WI38 (cell line): ENCODE measurements around the gene PDCD1.

Experiments used
- H3K4me3 ChIP-seq: 2 replicates; pipeline ENCODE4 v1.5.1; 2011; ENCODE audit warnings: low read depth, mild to moderate bottlenecking, control low read depth, low read length
- CTCF ChIP-seq: IDR thresholded peaks from 2 replicates; pipeline ENCODE4 v1.5.1; 2012; ENCODE audit warnings: low read depth, mild to moderate bottlenecking, control low read depth, low read length

Gene PDCD1

GRCh38 chr2:241903121-241904010 is 44.7 kb upstream of the PDCD1 start:
- TF ChIP-seq CTCF = no peak
- no peak overlapping the region for H3K4me3 ChIP-seq

DNA sequence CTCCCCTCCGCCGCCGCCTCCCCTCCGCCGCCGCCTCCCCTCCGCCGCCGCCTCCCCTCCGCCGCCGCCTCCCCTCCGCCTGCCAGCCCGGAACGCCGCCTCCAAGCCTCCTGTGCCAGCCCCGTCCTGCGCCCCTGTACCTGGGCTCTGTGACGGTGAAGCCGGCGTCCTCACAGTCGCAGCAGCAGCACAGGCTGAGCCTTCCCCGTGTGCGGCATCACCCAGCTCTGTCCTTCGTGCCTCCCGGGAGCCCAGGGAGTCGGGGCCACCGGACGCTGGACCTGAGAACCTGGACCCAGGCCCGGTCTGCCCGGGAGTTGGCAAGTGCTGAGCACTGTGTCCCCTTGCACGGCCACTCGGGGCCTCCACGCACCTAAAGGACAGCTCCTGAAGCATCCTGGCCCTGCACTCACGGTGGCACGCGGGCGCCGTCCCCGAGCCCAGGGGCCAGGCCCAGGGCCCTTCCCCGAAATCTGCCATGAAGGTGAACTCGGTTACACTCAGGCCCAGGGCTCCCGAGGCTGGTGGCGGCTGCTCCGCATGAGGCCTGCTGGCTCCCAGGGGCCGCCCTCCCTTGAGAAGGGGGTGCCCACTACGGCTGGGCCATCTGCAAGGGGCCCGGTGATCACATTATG is 43.8 kb upstream of the PDCD1 start:
- no peak overlapping the region for H3K4me3 ChIP-seq
- no peak for TF ChIP-seq CTCF

DNA sequence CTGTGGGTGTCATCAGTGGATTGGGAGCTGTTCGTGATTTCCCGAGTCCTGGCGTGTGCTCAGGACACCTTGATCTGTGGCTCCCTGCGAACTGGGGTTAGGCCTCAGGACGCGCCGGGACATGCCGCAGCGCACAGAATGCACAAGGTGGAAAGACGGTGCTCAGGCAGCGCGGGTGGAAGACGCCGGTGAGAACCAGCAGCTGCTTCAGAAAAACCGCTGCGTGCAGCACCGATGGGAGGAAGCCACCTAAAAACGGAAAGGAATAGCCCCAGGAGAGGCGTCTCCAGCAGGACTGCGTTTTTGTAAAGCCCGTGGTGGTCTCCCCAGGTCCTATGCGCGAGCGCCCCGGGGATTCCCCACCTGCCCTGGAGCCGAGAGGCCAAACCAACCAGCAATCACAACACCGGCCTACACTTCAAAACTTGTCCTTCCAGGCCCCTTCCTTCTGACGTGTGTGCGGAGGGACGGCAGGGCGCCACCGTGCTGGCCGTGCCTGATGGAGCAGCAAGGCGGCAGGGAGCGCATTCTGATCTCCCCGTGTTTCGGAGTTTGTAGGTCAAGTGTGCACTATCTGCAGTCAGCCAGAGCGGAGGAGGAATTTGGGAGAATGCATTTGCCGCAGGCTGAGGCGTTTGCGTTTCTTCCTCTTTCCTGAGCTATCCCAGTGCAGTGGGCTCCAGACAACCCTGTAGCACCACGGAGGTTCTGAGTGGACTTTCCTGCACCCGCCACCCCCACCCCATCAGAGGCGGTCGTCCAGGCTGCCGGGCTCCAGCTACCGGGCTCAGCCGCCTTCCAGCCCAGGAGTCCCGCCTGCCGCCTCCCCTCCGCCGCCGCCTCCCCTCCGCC is 43.0 kb upstream of the PDCD1 start:
- no peak for TF ChIP-seq CTCF
- no peak overlapping the region for H3K4me3 ChIP-seq

DNA sequence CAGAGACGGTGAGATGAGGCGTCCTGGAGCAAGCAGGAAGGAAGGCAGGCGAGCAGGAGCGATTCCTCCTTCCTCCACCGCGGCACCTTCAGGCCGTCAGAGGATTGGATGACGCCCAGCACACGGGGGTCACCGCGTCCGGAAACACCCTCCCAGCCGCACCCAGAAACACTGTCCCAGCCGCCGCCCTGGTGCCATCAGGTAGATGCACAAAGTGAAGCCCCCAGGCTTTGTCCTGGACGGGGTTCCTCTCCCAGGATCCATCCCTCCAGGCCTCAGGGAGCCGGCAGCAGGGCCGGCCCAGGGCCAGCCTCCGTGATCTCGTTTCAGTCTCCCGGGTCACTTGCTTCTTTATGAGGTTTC is 42.3 kb upstream of the PDCD1 start:
- no peak for TF ChIP-seq CTCF
- no peak overlapping the region for H3K4me3 ChIP-seq

- no peak for TF ChIP-seq CTCF
- H3K4me3 ChIP-seq = no peak overlapping the region
Observed at GRCh38 chr2:241900251-241901017, 41.7 kb upstream of the PDCD1 start.

- no peak overlapping the region for H3K4me3 ChIP-seq
- no peak for TF ChIP-seq CTCF
Observed at GRCh38 chr2:241898463-241899270, 40.0 kb upstream of the PDCD1 start.
